DND-41 (cell line): ENCODE measurements around the gene SEMA3D.

Experiments used
- CTCF ChIP-seq: IDR thresholded peaks from 2 replicates; pipeline ENCODE4 v1.5.1; 2012; ENCODE audit warnings: borderline replicate concordance, low read length, moderate library complexity, mild to moderate bottlenecking; ENCODE audit not compliant: poor library complexity, severe bottlenecking; ENCODE audit errors: extremely low read depth
- EZH2 ChIP-seq: IDR thresholded peaks from 3 replicates; pipeline ENCODE4 v1.6.1; 2012; ENCODE audit warnings: borderline replicate concordance, low read depth, mild to moderate bottlenecking, moderate library complexity, low read length, inconsistent platforms; ENCODE audit not compliant: severe bottlenecking

GRCh38 chr7:85178531-85179298 lies 8.1 kb downstream of the SEMA3D start:
- TF ChIP-seq CTCF = no peak
- TF ChIP-seq EZH2 = no peak
